OCI-LY3 (cell line): Measurements from ENCODE around the gene HTR3B.

Experiments
- EZH2phosphoT487 ChIP-seq: fragments of 200-600 bp; shearing (Covaris generic); IDR thresholded peaks from 2 replicates; pipeline ENCODE4 v1.6.1; 2018; ENCODE audit warnings: antibody characterized with exemption, mixed run types, low read depth
- TF ChIP-seq, protein P1 (sequence below): fragments of 200-600, 300-600 bp; sonication (generic); IDR thresholded peaks from 2 replicates; pipeline ENCODE4 v1.5.1; 2014; ENCODE audit warnings: antibody characterized with exemption, low read length, low read depth

DNA sequence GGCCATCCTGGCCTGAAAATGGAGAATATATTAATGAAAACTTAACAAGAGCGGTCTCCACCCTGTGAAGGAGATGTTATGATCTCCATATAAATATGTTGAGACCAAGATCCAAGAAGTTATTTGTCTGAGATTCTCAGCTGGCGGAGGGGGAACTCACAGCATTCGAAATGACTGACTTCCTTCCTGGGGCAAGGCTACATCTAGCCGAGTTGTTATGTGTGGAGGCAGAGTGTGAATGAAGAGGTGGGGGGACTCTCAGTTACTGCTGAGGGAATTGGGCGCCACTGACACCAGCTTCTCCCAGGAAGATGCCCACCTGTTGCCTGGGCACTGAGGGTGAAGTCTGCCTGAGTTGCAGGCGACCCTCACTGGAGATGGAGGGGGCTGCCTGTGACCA lies 76.2 kb downstream of the HTR3B start:
- TF ChIP-seq, protein P1, sequence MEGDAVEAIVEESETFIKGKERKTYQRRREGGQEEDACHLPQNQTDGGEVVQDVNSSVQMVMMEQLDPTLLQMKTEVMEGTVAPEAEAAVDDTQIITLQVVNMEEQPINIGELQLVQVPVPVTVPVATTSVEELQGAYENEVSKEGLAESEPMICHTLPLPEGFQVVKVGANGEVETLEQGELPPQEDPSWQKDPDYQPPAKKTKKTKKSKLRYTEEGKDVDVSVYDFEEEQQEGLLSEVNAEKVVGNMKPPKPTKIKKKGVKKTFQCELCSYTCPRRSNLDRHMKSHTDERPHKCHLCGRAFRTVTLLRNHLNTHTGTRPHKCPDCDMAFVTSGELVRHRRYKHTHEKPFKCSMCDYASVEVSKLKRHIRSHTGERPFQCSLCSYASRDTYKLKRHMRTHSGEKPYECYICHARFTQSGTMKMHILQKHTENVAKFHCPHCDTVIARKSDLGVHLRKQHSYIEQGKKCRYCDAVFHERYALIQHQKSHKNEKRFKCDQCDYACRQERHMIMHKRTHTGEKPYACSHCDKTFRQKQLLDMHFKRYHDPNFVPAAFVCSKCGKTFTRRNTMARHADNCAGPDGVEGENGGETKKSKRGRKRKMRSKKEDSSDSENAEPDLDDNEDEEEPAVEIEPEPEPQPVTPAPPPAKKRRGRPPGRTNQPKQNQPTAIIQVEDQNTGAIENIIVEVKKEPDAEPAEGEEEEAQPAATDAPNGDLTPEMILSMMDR: no peak
- no peak for TF ChIP-seq EZH2phosphoT487
